Breast epithelium (tissue), 4 donors: ENCODE results near the gene LYRM2. TPM values are rescaled to one million over a fixed set of nuclear protein-coding genes. Genes with fewer than 3 reads are reported as not detected.

ENCODE experiments used
- DNase-seq, 2 donors: peaks; one replicate each; pipeline ENCODE4 v3.0.0-alpha.2; 2019; ENCODE audit warnings: low spot score in 2 of 2
- H3K27ac ChIP-seq, 2 donors: fragments of 200-600 bp; sonication (generic) in 1 of 2; one replicate each; pipeline ENCODE4 v1.5.1; 2016 to 2019; ENCODE audit warnings: mild to moderate bottlenecking in 1 of 2
- H3K27me3 ChIP-seq, 2 donors: fragments of 200-600 bp; sonication (generic) in 1 of 2; one replicate each; pipeline versions ENCODE4 v1.5.1 to v1.6.0; 2017 to 2019; ENCODE audit warnings: control low read depth in 1 of 2, mild to moderate bottlenecking in 1 of 2
- H3K36me3 ChIP-seq: fragments of 200-600 bp; one replicate; pipeline ENCODE4 v1.5.1; 2019
- H3K4me1 ChIP-seq, 2 donors: fragments of 200-600 bp; sonication (generic); one replicate each; pipeline ENCODE4 v1.5.1; 2016 to 2019; ENCODE audit warnings: control low read depth in 1 of 2
- H3K4me3 ChIP-seq, 3 donors: fragments of 200-600 bp; sonication (generic); 1 replicate in 2 of 3; 2 replicates in 1 of 3; pipeline ENCODE4 v1.5.1; 2016 to 2019; ENCODE audit warnings: mild to moderate bottlenecking in 3 of 3, moderate library complexity in 2 of 3
- H3K9me3 ChIP-seq, 2 donors: fragments of 200-600 bp; sonication (generic) in 1 of 2; one replicate each; pipeline ENCODE4 v1.5.1; 2016 to 2019; ENCODE audit warnings: control low read depth in 1 of 2
- CTCF ChIP-seq, 3 donors: fragments of 450-650 bp; IDR thresholded peaks; one replicate each; pipeline ENCODE4 v1.5.1; 2016 to 2017; ENCODE audit warnings: antibody characterized with exemption in 3 of 3, mild to moderate bottlenecking in 3 of 3, moderate library complexity in 3 of 3
- POLR2A ChIP-seq: fragments of 450-650 bp; IDR thresholded peaks from one replicate; pipeline ENCODE4 v1.6.1; 2016; ENCODE audit warnings: antibody characterized with exemption, mild to moderate bottlenecking, moderate library complexity
- POLR2AphosphoS5 ChIP-seq, 3 donors: sonication (generic); formaldehyde crosslinking; IDR thresholded peaks; one replicate each; pipeline ENCODE4 v1.6.1; 2017; ENCODE audit warnings: antibody characterized with exemption in 3 of 3
- intact Hi-C: fragments of 100-400 bp; cut with DNase I; formaldehyde crosslinking; loops from one replicate; pipeline ENCODE4 v1.15.1; 2023; ENCODE audit warnings: low total_unique reads
- total RNA-seq, 3 donors: library from RNA; depleted of rRNA; stranded (reverse); fragments of >200 nt; gene quantifications; one replicate each; pipeline ENCODE4 v1.1.0, GENCODE V29; 2016

LYRM2 gene
- total RNA-seq, 3 donors from 2014 or later = 20.3 to 27.4 (median 23.2) TPM

GRCh38 chr6:89662659-89663223 is 24.2 kb upstream of the LYRM2 start:
- intact Hi-C loops = no loop called here
- Histone ChIP-seq H3K36me3 (no peaks in the 10 kb centered on the region), H3K27me3 (no peaks in the 10 kb centered on the region), H3K4me3 (no peak overlapping the region), H3K9me3 (no peaks in the 10 kb centered on the region), H3K4me1 (no peaks in the 10 kb centered on the region), H3K27ac (no peak overlapping the region)
- no peak for DNase-seq
- no peak for TF ChIP-seq POLR2AphosphoS5 (IDR thresholded peaks at IDR 0.05)
- TF ChIP-seq POLR2A = no peak
- TF ChIP-seq CTCF (IDR thresholded peaks at IDR 0.05) = no peak

- Histone ChIP-seq H3K27ac (no peak overlapping the region), H3K4me1 (no peaks in the 10 kb centered on the region), H3K36me3 (no peaks in the 10 kb centered on the region), H3K4me3 (no peak overlapping the region), H3K9me3 (no peaks in the 10 kb centered on the region), H3K27me3 (no peaks in the 10 kb centered on the region)
- DNase-seq = no peak
- no peak for TF ChIP-seq CTCF (IDR thresholded peaks at IDR 0.05)
- intact Hi-C loops = no loop called here
Observed at GRCh38 chr6:89661559-89661958, 23.0 kb upstream of the LYRM2 start.

GRCh38 chr6:89660981-89661380 is 22.4 kb upstream of the LYRM2 start:
- H3K9me3 ChIP-seq = no peaks in the 10 kb centered on the region
- no peaks in the 10 kb centered on the region for H3K36me3 ChIP-seq
- H3K4me3 ChIP-seq = no peak overlapping the region
- H3K4me1 ChIP-seq = no peaks in the 10 kb centered on the region
- H3K27me3 ChIP-seq = no peaks in the 10 kb centered on the region
- DNase-seq = no peak
- TF ChIP-seq POLR2A = no peak
- no peak for TF ChIP-seq CTCF (IDR thresholded peaks at IDR 0.05)
- no peak for TF ChIP-seq POLR2AphosphoS5 (IDR thresholded peaks at IDR 0.05)
- no peak overlapping the region for H3K27ac ChIP-seq
- intact Hi-C loops = no loop called here

- peak overlapping the region in 1 of 2 donors; percentile 25 for H3K27ac ChIP-seq
- no peaks in the 10 kb centered on the region for H3K36me3 ChIP-seq
- H3K4me1 ChIP-seq = no peaks in the 10 kb centered on the region
- intact Hi-C loops = no loop called here
- H3K27me3 ChIP-seq = no peaks in the 10 kb centered on the region
- H3K9me3 ChIP-seq = no peaks in the 10 kb centered on the region
- no peak for DNase-seq
- TF ChIP-seq POLR2A = no peak
- TF ChIP-seq CTCF (IDR thresholded peaks at IDR 0.05) = no peak
- no peak for TF ChIP-seq POLR2AphosphoS5 (IDR thresholded peaks at IDR 0.05)
- H3K4me3 ChIP-seq = no peak overlapping the region
Observed at GRCh38 chr6:89657445-89658158, 19.1 kb upstream of the LYRM2 start.

- no peaks in the 10 kb centered on the region for H3K36me3 ChIP-seq
- DNase-seq = no peak
- TF ChIP-seq POLR2A (no peak), CTCF (IDR thresholded peaks at IDR 0.05) (no peak), POLR2AphosphoS5 (IDR thresholded peaks at IDR 0.05) (no peak)
- H3K4me1 ChIP-seq = no peaks in the 10 kb centered on the region
- H3K4me3 ChIP-seq = no peak overlapping the region
- no peaks in the 10 kb centered on the region for H3K27me3 ChIP-seq
- no peaks in the 10 kb centered on the region for H3K9me3 ChIP-seq
- H3K27ac ChIP-seq = no peak overlapping the region
- intact Hi-C loops = no loop called here
Observed at GRCh38 chr6:89655122-89655521, 16.6 kb upstream of the LYRM2 start.
